Measurements from ENCODE around the gene DDC.

- TF ChIP-seq CTCF (conservative IDR thresholded peaks at IDR 0.05) (no peak), EZH2 (IDR thresholded peaks at IDR 0.05; ENCODE audit: low read depth) (no peak)
Observed at GRCh38 chr7:50497968-50498367, 67.2 kb downstream of the DDC start.

Measured in PC-9 (cell line).